ENCODE data around the gene FBXO27. TPM values are rescaled to one million over a fixed set of nuclear protein-coding genes. Genes with fewer than 3 reads are reported as not detected.
"Not testable (repeated sequence)": the region's sequence is repeated elsewhere in the genome, so short reads cannot be mapped to it uniquely, and the experiment has no call there.

FBXO27 gene
- total and polyA plus RNA-seq, 2 of the 8 experiments (the other 6 are each of a cell fraction or from before 2014, with no cell fraction given) = 10.9 to 25.5 TPM

- no peak for TF ChIP-seq PHF8 (conservative IDR thresholded peaks at IDR 0.05; ENCODE audit: low read depth, low read length)
Measured at GRCh38 chr19:38989066-38989605, 43.2 kb downstream of the FBXO27 start (continued).

- H2BK12ac ChIP-seq (ENCODE audit: low read depth, low read length); H2BK20ac ChIP-seq (ENCODE audit: low read length); H2BK120ac ChIP-seq (replicated peaks; ENCODE audit: low read depth, low read length); H3K9me3 ChIP-seq (ENCODE audit: insufficient read depth in 2 of 2, low read depth in 1 of 2, low read length in 1 of 2); H3K79me2 ChIP-seq (ENCODE audit: control insufficient read depth in 1 of 2, insufficient read depth in 2 of 2, low read length in 2 of 2); H3K4ac ChIP-seq (replicated peaks; ENCODE audit: insufficient read length, low read depth, low read length); H4K91ac ChIP-seq (replicated peaks; ENCODE audit: insufficient read length, low read length); H3K18ac ChIP-seq (ENCODE audit: extremely low read depth, low read length); H3K14ac ChIP-seq (ENCODE audit: insufficient read length); H4K5ac ChIP-seq (ENCODE audit: insufficient read length, low read depth, low read length); H2BK15ac ChIP-seq (ENCODE audit: low read length); H3K23me2 ChIP-seq (ENCODE audit: low read depth, low read length); H3K4me3 ChIP-seq (ENCODE audit: extremely low read depth in 1 of 4, insufficient read depth in 2 of 4, low read depth in 3 of 4, low read length in 4 of 4); H3K4me1 ChIP-seq (replicated peaks in 1 of 4; ENCODE audit: control insufficient read depth in 3 of 4, insufficient read depth in 4 of 4, low read length in 3 of 4); H4K8ac ChIP-seq (ENCODE audit: extremely low read depth, insufficient read depth, low read length); H3K36me3 ChIP-seq (ENCODE audit: control insufficient read depth in 2 of 4, insufficient read depth in 4 of 4, low read length in 3 of 4); H3K27ac ChIP-seq (ENCODE audit: low read depth, low read length); H3K23ac ChIP-seq (ENCODE audit: insufficient read length); H3K56ac ChIP-seq (replicated peaks; ENCODE audit: insufficient read length, low read depth, low read length); H2AK5ac ChIP-seq (ENCODE audit: low read depth, low read length); H3K79me1 ChIP-seq (ENCODE audit: low read depth, low read length); H4K20me1 ChIP-seq (replicated peaks in 1 of 2; ENCODE audit: control insufficient read depth in 1 of 2, insufficient read depth in 2 of 2, low read length in 2 of 2); H3K9ac ChIP-seq (replicated peaks in 1 of 4; ENCODE audit: extremely low read depth in 1 of 4, low read depth in 3 of 4, low read length in 3 of 4); H2BK5ac ChIP-seq (ENCODE audit: low read depth, low read length); DNase-seq (ENCODE audit: low read depth in 1 of 2, low spot score in 2 of 2); H2AFZ ChIP-seq (ENCODE audit: low read length); FAIRE-seq; H3K27me3 ChIP-seq (replicated peaks in 1 of 4; ENCODE audit: control insufficient read depth in 3 of 4, extremely low read depth in 1 of 4, insufficient read depth in 3 of 4, low read length in 3 of 4): not testable (repeated sequence)
- H3K4me2 ChIP-seq (ENCODE audit: insufficient read depth in 1 of 2, low read depth in 2 of 2, low read length in 2 of 2) = peak overlapping the region; percentile 33 to 51; a peak in 2 of 4 replicates
- ChIA-PET POLR2A (ENCODE audit: partially characterized antibody) (interaction anchor here (0.6 to 2.0 kb wide), 6 partner anchors 9 to 57 kb away, joined by 3 to 11 read pairs (median 4); partner anchors contain the start of gene FBXO17), CTCF (ENCODE audit: partially characterized antibody) (interaction anchor here (0.9 to 4.9 kb wide), 3 partner anchors 12 to 122 kb away, joined by 3 to 32 read pairs (median 6); no protein-coding TSS in a partner anchor)
- 96% methylated on average over 4 of the region's 4 CpGs; no CpG with 5 or more reads in 1 of the 2 experiments for WGBS, 2 experiments (ENCODE audit: extremely low coverage in 1 of 2, insufficient coverage in 1 of 2, insufficient read length in 1 of 2, insufficient replicate concordance in 2 of 2, low coverage in 1 of 2, low lambda C conversion rate in 2 of 2, missing lambda C conversion rate in 1 of 2)
Measured at GRCh38 chr19:38988627-38989026, 43.7 kb downstream of the FBXO27 start.

Data from H1 (cell line).